IMR-90 (cell line): ENCODE data around the gene PEX6. TPM values are rescaled to one million over a fixed set of nuclear protein-coding genes. Genes with fewer than 3 reads are reported as not detected.

ENCODE experiments used
- ATAC-seq: fragments of 200-7000 bp; cut with Tn5 transposase; 2 replicates; pipeline ENCODE4 v1.9.1; 2020; ENCODE audit warnings: low read depth, mild to moderate bottlenecking, moderate library complexity
- BruUV-seq: library from RNA; stranded (reverse); fragments of 400-500 nt; replicated peaks from 2 replicates; lab custom pipeline; 2021; lab: Mats Ljungman, UMichigan
- CTCF ChIA-PET: fragments of 300-600 bp; formaldehyde crosslinking; extraction: SDS; loops from one replicate; lab custom pipeline; 2021; ENCODE audit warnings: antibody characterized with exemption; lab: Yijun Ruan, JAX
- POLR2A ChIA-PET: fragments of 300-600 bp; sonication (Branson Sonifier 250); formaldehyde crosslinking; loops from one replicate; lab custom pipeline; 2022; ENCODE audit warnings: antibody characterized with exemption; ENCODE audit not compliant: unreplicated experiment; lab: Charles Lee
- DNase-seq: peaks from one replicate; pipeline ENCODE4 v3.0.0; 2013
- H2AFZ ChIP-seq: replicated peaks from 2 replicates; pipeline ENCODE3; 2013; ENCODE audit warnings: low read length, mild to moderate bottlenecking; ENCODE audit not compliant: poor library complexity
- H2AK5ac ChIP-seq: 2 replicates; pipeline ENCODE4 v1.6.1; 2013; ENCODE audit warnings: low read depth, low read length, inconsistent platforms
- H2AK9ac ChIP-seq: replicated peaks from 2 replicates; pipeline ENCODE3; 2013; ENCODE audit warnings: mild to moderate bottlenecking, low read depth, low read length, moderate library complexity; ENCODE audit not compliant: poor library complexity
- H2BK120ac ChIP-seq: 2 replicates; pipeline ENCODE4 v1.6.1; 2013; ENCODE audit warnings: low read depth, low read length, inconsistent platforms
- H2BK15ac ChIP-seq: 3 replicates; pipeline ENCODE4 v1.6.1; 2013; ENCODE audit warnings: low read depth, low read length, inconsistent platforms
- H2BK20ac ChIP-seq: 2 replicates; pipeline ENCODE4 v1.6.1; 2013; ENCODE audit warnings: low read depth, mild to moderate bottlenecking, inconsistent platforms, low read length, moderate library complexity
- H2BK5ac ChIP-seq: 2 replicates; pipeline ENCODE4 v1.6.1; 2013; ENCODE audit warnings: mild to moderate bottlenecking, low read depth, low read length, inconsistent platforms; ENCODE audit not compliant: poor library complexity, severe bottlenecking
- H3K14ac ChIP-seq: replicated peaks from 2 replicates; pipeline ENCODE4 v1.6.1; 2013; ENCODE audit warnings: low read depth, low read length, inconsistent platforms
- H3K18ac ChIP-seq: 2 replicates; pipeline ENCODE4 v1.6.1; 2013; ENCODE audit warnings: low read depth, low read length, control low read depth
- H3K23ac ChIP-seq: 2 replicates; pipeline ENCODE4 v1.6.1; 2013; ENCODE audit warnings: low read depth, low read length, inconsistent platforms
- H3K27ac ChIP-seq: 2 replicates; pipeline ENCODE4 v1.5.1; 2013; ENCODE audit warnings: mild to moderate bottlenecking, control low read depth, low read length; ENCODE audit not compliant: insufficient read depth
- H3K27me3 ChIP-seq: 2 replicates; pipeline ENCODE4 v1.6.1; 2013; ENCODE audit warnings: low read length; ENCODE audit not compliant: control insufficient read depth, insufficient read depth
- H3K36me3 ChIP-seq: 2 replicates; pipeline ENCODE4 v1.6.1; 2013; ENCODE audit warnings: low read length, mixed read lengths; ENCODE audit not compliant: control insufficient read depth, insufficient read depth
- H3K4ac ChIP-seq: 2 replicates; pipeline ENCODE4 v1.6.1; 2013; ENCODE audit warnings: low read depth, low read length, inconsistent platforms
- H3K4me1 ChIP-seq: 2 replicates; pipeline ENCODE4 v1.6.1; 2013; ENCODE audit warnings: low read length, mixed read lengths; ENCODE audit not compliant: control insufficient read depth, insufficient read depth
- H3K4me2 ChIP-seq: 2 replicates; pipeline ENCODE4 v1.6.1; 2013; ENCODE audit warnings: low read depth, mild to moderate bottlenecking, control low read depth, low read length, moderate library complexity
- H3K4me3 ChIP-seq: 2 replicates; pipeline ENCODE4 v1.5.1; 2013; ENCODE audit warnings: low read depth, mild to moderate bottlenecking, control low read depth, low read length, moderate library complexity; ENCODE audit not compliant: insufficient read depth
- H3K56ac ChIP-seq: 2 replicates; pipeline ENCODE4 v1.6.1; 2013; ENCODE audit warnings: low read length, inconsistent platforms; ENCODE audit not compliant: insufficient read depth; ENCODE audit errors: extremely low read depth
- H3K79me1 ChIP-seq, 2 experiments: 2 replicates each; pipeline ENCODE4 v1.6.1; 2013; ENCODE audit warnings: low read length in 2 of 2, inconsistent platforms in 1 of 2, low read depth in 1 of 2
- H3K9ac ChIP-seq: 2 replicates; pipeline ENCODE4 v1.6.1; 2013; ENCODE audit warnings: low read depth, low read length, control low read depth
- H3K9me1 ChIP-seq: 2 replicates; pipeline ENCODE4 v1.6.1; 2013; ENCODE audit warnings: low read length, inconsistent platforms; ENCODE audit not compliant: insufficient read depth
- H3K9me3 ChIP-seq: 2 replicates; pipeline ENCODE4 v1.6.1; 2013; ENCODE audit warnings: low read length; ENCODE audit not compliant: control insufficient read depth, insufficient read depth
- H4K20me1 ChIP-seq: 2 replicates; pipeline ENCODE4 v1.6.1; 2013; ENCODE audit warnings: low read length, inconsistent platforms; ENCODE audit not compliant: insufficient read depth
- H4K5ac ChIP-seq: 2 replicates; pipeline ENCODE4 v1.6.1; 2013; ENCODE audit warnings: mild to moderate bottlenecking, low read depth, low read length, control low read depth
- H4K8ac ChIP-seq, 2 experiments: 2 replicates each; pipeline ENCODE4 v1.6.1; 2013; ENCODE audit warnings: low read depth in 2 of 2, low read length in 2 of 2, control low read depth in 1 of 2, inconsistent platforms in 1 of 2
- H4K91ac ChIP-seq: 2 replicates; pipeline ENCODE4 v1.6.1; 2013; ENCODE audit warnings: low read depth, low read length, inconsistent platforms; ENCODE audit not compliant: insufficient read depth
- BHLHE40 ChIP-seq: fragments of 150-350 bp; IDR thresholded peaks from 2 replicates; pipeline ENCODE4 v1.6.1; 2016; ENCODE audit warnings: mild to moderate bottlenecking, low read depth, low read length
- CHD1 ChIP-seq: IDR thresholded peaks from 2 replicates; pipeline ENCODE4 v1.6.1; 2012; ENCODE audit warnings: low read depth, low read length, improper control_type of control experiment
- MXI1 ChIP-seq: IDR thresholded peaks from 2 replicates; pipeline ENCODE4 v1.6.1; 2012; ENCODE audit warnings: low read depth, mild to moderate bottlenecking, low read length, moderate library complexity, borderline replicate concordance
- POLR2A ChIP-seq: IDR thresholded peaks from 2 replicates; pipeline ENCODE4 v1.6.1; 2012; ENCODE audit warnings: mild to moderate bottlenecking, low read depth, low read length
- RAD21 ChIP-seq: IDR thresholded peaks from 2 replicates; pipeline ENCODE4 v1.6.1; 2012; ENCODE audit warnings: low read length, improper control_type of control experiment
- SMC3 ChIP-seq: fragments of 150-350 bp; IDR thresholded peaks from 2 replicates; pipeline ENCODE4 v1.6.1; 2016; ENCODE audit warnings: low read depth, mild to moderate bottlenecking, antibody characterized with exemption, low read length, moderate library complexity
- WGBS, 2 experiments: methylation state at CpG; one replicate each; pipeline versions ENCODE4 v1.1.5 to v1.1.7; 2013; ENCODE audit warnings: missing lambda C conversion rate in 2 of 2; ENCODE audit not compliant: insufficient read length in 1 of 2; ENCODE audit errors: extremely low coverage in 2 of 2; 5-methylcytosine and 5-hydroxymethylcytosine counted together
- dilution Hi-C: fragments of 300-500 bp; cut with HindIII; formaldehyde crosslinking; loops from one replicate; pipeline ENCODE4 v1.14.3; 2018; ENCODE audit warnings: low sequenced_read_pairs; ENCODE audit not compliant: unreplicated experiment
- in situ Hi-C: fragments of 300-500 bp; cut with MboI; formaldehyde crosslinking; loops from 3 replicates; pipeline ENCODE4 v1.14.3; 2019; ENCODE audit warnings: low sequenced_read_pairs, inconsistent platforms, mixed read lengths
- intact Hi-C: fragments of 100-400 bp; cut with micrococcal nuclease; formaldehyde crosslinking; loops from 2 replicates; pipeline ENCODE4 v1.10.0; 2022
- polyA plus RNA-seq, 3 experiments: library from polyadenylated mRNA; depleted of rRNA; stranded (reverse); fragments of >200 nt; gene quantifications; 2 replicates each; pipeline ENCODE4 v1.2.3, GENCODE V29; 2012; ENCODE audit warnings: low replicate concordance in 1 of 3
- total RNA-seq: library from RNA; depleted of rRNA; stranded (reverse); fragments of >200 nt; gene quantifications from 2 replicates; pipeline ENCODE4 v1.2.3, GENCODE V29; 2012
- TF ChIP-seq, protein P1 (sequence below): conservative IDR thresholded peaks from 2 replicates; pipeline ENCODE4 v1.5.1; 2012; ENCODE audit warnings: mild to moderate bottlenecking, low read depth, low read length, improper control_type of control experiment
- TF ChIP-seq, protein P2 (sequence below): fragments of 150-350 bp; IDR thresholded peaks from 2 replicates; pipeline ENCODE4 v1.6.1; 2016; ENCODE audit warnings: low read depth, mild to moderate bottlenecking, low read length, moderate library complexity, borderline replicate concordance

The PEX6 gene
- total and polyA plus RNA-seq, 2 of the 4 experiments (the other 2 are of a cell fraction): 10.4 to 10.6 TPM

DNA sequence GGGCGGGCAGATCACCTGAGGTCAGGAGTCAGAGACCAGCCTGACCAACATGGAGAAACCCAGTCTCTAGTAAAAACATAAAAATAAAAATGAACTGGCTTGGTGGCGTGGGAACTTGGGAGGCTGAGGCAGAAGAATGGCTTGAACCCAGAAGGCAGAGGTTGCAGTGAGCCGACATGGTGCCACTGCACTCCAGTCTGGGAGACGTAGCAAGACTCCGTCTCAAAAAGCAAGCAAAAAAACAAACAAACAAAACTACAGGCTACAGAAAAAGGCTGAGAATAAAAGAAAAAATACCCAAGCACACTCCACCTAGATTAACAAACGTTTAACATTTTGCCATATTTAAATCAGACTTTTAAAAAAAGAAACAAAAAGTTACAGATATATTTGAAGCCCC is 57.2 kb downstream of the PEX6 start:
- ChIA-PET CTCF (no interaction called here), POLR2A (no interaction called here)
- in situ Hi-C loops: no loop called here
- H2BK120ac ChIP-seq: no peak overlapping the region
- no peaks in the 10 kb centered on the region for H4K20me1 ChIP-seq
- no peaks in the 10 kb centered on the region for H3K79me1 ChIP-seq
- no peak overlapping the region for H3K27ac ChIP-seq
- no peak overlapping the region for H2BK5ac ChIP-seq
- no peaks in the 10 kb centered on the region for H3K27me3 ChIP-seq
- no peaks in the 10 kb centered on the region for H3K36me3 ChIP-seq
- no peaks in the 10 kb centered on the region for H3K9me3 ChIP-seq
- no peak overlapping the region for H2BK20ac ChIP-seq
- TF ChIP-seq SMC3 (no peak), RAD21 (no peak), BHLHE40 (no peak), POLR2A (no peak), CHD1 (no peak), MXI1 (no peak)
- TF ChIP-seq, protein P1, sequence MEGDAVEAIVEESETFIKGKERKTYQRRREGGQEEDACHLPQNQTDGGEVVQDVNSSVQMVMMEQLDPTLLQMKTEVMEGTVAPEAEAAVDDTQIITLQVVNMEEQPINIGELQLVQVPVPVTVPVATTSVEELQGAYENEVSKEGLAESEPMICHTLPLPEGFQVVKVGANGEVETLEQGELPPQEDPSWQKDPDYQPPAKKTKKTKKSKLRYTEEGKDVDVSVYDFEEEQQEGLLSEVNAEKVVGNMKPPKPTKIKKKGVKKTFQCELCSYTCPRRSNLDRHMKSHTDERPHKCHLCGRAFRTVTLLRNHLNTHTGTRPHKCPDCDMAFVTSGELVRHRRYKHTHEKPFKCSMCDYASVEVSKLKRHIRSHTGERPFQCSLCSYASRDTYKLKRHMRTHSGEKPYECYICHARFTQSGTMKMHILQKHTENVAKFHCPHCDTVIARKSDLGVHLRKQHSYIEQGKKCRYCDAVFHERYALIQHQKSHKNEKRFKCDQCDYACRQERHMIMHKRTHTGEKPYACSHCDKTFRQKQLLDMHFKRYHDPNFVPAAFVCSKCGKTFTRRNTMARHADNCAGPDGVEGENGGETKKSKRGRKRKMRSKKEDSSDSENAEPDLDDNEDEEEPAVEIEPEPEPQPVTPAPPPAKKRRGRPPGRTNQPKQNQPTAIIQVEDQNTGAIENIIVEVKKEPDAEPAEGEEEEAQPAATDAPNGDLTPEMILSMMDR: no peak
- TF ChIP-seq, protein P2, sequence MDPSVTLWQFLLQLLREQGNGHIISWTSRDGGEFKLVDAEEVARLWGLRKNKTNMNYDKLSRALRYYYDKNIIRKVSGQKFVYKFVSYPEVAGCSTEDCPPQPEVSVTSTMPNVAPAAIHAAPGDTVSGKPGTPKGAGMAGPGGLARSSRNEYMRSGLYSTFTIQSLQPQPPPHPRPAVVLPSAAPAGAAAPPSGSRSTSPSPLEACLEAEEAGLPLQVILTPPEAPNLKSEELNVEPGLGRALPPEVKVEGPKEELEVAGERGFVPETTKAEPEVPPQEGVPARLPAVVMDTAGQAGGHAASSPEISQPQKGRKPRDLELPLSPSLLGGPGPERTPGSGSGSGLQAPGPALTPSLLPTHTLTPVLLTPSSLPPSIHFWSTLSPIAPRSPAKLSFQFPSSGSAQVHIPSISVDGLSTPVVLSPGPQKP: no peak
- H3K9me1 ChIP-seq: no peaks in the 10 kb centered on the region
- peaks cover 2% of the 10 kb centered on the region; the same call in 1 of the 2 replicates for H3K4me1 ChIP-seq
- no peak overlapping the region for H3K4ac ChIP-seq
- H3K18ac ChIP-seq: no peak overlapping the region
- no peak overlapping the region for H3K4me2 ChIP-seq
- H2AK9ac ChIP-seq: no peak overlapping the region
- H3K56ac ChIP-seq: no peak overlapping the region
- no peak overlapping the region for H4K91ac ChIP-seq
- ATAC-seq: no peak
- H2AFZ ChIP-seq: no peak overlapping the region
- no peak overlapping the region for H3K9ac ChIP-seq
- no peak overlapping the region for H2AK5ac ChIP-seq
- no peak overlapping the region for H4K8ac ChIP-seq
- no peak overlapping the region for H3K4me3 ChIP-seq
- dilution Hi-C loops: no loop called here
- no peak overlapping the region for H2BK15ac ChIP-seq
- DNase-seq: no peak
- no peak overlapping the region for H3K14ac ChIP-seq
- 40% methylated on average over 1 of the region's 6 CpGs; no CpG with 5 or more reads in 1 of the 2 experiments for WGBS, 2 experiments
- intact Hi-C loops: no loop called here
- no peak overlapping the region for H4K5ac ChIP-seq
- H3K23ac ChIP-seq: no peak overlapping the region
- BruUV-seq: no TSS peak
